CD4-positive, alpha-beta T cell (primary cell): ENCODE measurements around the gene IGFBPL1. TPM values are rescaled to one million over a fixed set of nuclear protein-coding genes. Genes with fewer than 3 reads are reported as not detected.

Source experiments
- ATAC-seq: fragments of 200-7000 bp; cut with Tn5 transposase; one replicate; pipeline ENCODE4 v1.10.0; 2022; ENCODE audit warnings: mild to moderate bottlenecking; ENCODE audit not compliant: poor library complexity
- CTCF ChIA-PET: fragments of 350-600 bp; sonication (Branson Sonifier 250); formaldehyde crosslinking; loops from one replicate; lab custom pipeline; 2021; ENCODE audit warnings: antibody characterized with exemption, inconsistent platforms; lab: Charles Lee
- POLR2A ChIA-PET: fragments of 350-600 bp; sonication (Branson Sonifier 250); formaldehyde crosslinking; loops from one replicate; lab custom pipeline; 2021; ENCODE audit warnings: antibody characterized with exemption, inconsistent platforms; lab: Charles Lee
- DNase-seq, 14 experiments: peaks; one replicate each; pipeline ENCODE4 v3.0.0-alpha.2; 2013 to 2020; ENCODE audit warnings: mixed read lengths in 2 of 14
- H3K27ac ChIP-seq, 2 donors: one replicate each; pipeline versions ENCODE4 v1.5.1 to v1.7.0; 2013; ENCODE audit warnings: low read length in 2 of 2, low read depth in 1 of 2, mild to moderate bottlenecking in 1 of 2
- H3K27me3 ChIP-seq, 2 experiments: 1 replicate in 1 of 2; 2 replicates in 1 of 2; pipeline versions ENCODE4 v1.6.1 to v1.7.0; 2013; ENCODE audit warnings: low read length in 2 of 2, control low read depth in 1 of 2, mild to moderate bottlenecking in 1 of 2, moderate library complexity in 1 of 2; ENCODE audit not compliant: insufficient read depth in 2 of 2, control insufficient read depth in 1 of 2
- H3K36me3 ChIP-seq: one replicate; pipeline ENCODE4 v1.6.1; 2013; ENCODE audit warnings: low read length, control low read depth; ENCODE audit not compliant: insufficient read depth
- H3K4me1 ChIP-seq: one replicate; pipeline ENCODE4 v1.6.1; 2013; ENCODE audit warnings: low read length, control low read depth; ENCODE audit not compliant: insufficient read depth
- H3K4me3 ChIP-seq: one replicate; pipeline ENCODE4 v1.5.1; 2013; ENCODE audit warnings: mild to moderate bottlenecking, low read length, moderate library complexity
- H3K9me3 ChIP-seq, 2 experiments: 1 replicate in 1 of 2; 2 replicates in 1 of 2; pipeline versions ENCODE4 v1.6.1 to v1.7.0; 2013; ENCODE audit warnings: low read length in 2 of 2, mild to moderate bottlenecking in 2 of 2, control low read depth in 1 of 2, moderate library complexity in 1 of 2; ENCODE audit not compliant: control insufficient read depth in 1 of 2, insufficient read depth in 1 of 2
- H3K27ac Mint-ChIP-seq: one replicate; pipeline ENCODE4 v1.8.0; 2020; ENCODE audit warnings: mixed read lengths
- H3K27me3 Mint-ChIP-seq: one replicate; pipeline ENCODE4 v1.8.0; 2021; ENCODE audit warnings: mixed read lengths
- H3K36me3 Mint-ChIP-seq: one replicate; pipeline ENCODE4 v1.8.0; 2021; ENCODE audit warnings: low read depth, mixed read lengths
- H3K4me1 Mint-ChIP-seq: one replicate; pipeline ENCODE4 v1.8.0; 2021; ENCODE audit warnings: low read depth, mixed read lengths
- H3K4me3 Mint-ChIP-seq: one replicate; pipeline ENCODE4 v1.8.0; 2020; ENCODE audit warnings: mild to moderate bottlenecking, mixed read lengths
- H3K9me3 Mint-ChIP-seq: one replicate; pipeline ENCODE4 v1.8.0; 2020; ENCODE audit warnings: mixed read lengths
- CTCF ChIP-seq: fragments of 200-600 bp; IDR thresholded peaks from one replicate; pipeline ENCODE4 v1.8.0; 2022; ENCODE audit warnings: antibody characterized with exemption, mild to moderate bottlenecking
- intact Hi-C, 2 experiments: fragments of 100-400 bp; cut with DNase I in 1 of 2; cut with micrococcal nuclease in 1 of 2; formaldehyde crosslinking; loops; one replicate each; pipeline versions ENCODE4 v1.15.1 to v1.9.0; 2023 to 2025; cut with DNase I, micrococcal nuclease
- total RNA-seq, 174 experiments: library from RNA in 2 of 174; stranded (reverse) in 2 of 174; gene quantifications; one replicate each; pipeline ENCODE4 v1.2.3 and lab custom pipeline; 2021 to 2026

Gene IGFBPL1
- total RNA-seq, 2 experiments from 2014 or later: not detected

- Mint-ChIP-seq H3K27ac (no peak overlapping the region), H3K4me1 (no peaks in the 10 kb centered on the region), H3K4me3 (no peak overlapping the region), H3K36me3 (no peaks in the 10 kb centered on the region), H3K9me3 (no peaks in the 10 kb centered on the region), H3K27me3 (peaks cover 11% of the 10 kb centered on the region)
- Histone ChIP-seq H3K36me3 (no peaks in the 10 kb centered on the region), H3K4me3 (no peak overlapping the region), H3K27ac (no peak overlapping the region), H3K27me3 (no peaks in the 10 kb centered on the region), H3K4me1 (no peaks in the 10 kb centered on the region), H3K9me3 (no peaks in the 10 kb centered on the region)
- intact Hi-C loops: no loop called here
- CTCF ChIA-PET: no interaction called here
- DNase-seq (no peak), ATAC-seq (no peak)
- POLR2A ChIA-PET: no interaction called here
- TF ChIP-seq CTCF: no peak
Measured at GRCh38 chr9:38376021-38376670, 48.1 kb downstream of the IGFBPL1 start.

- Histone ChIP-seq H3K27me3 (no peaks in the 10 kb centered on the region), H3K9me3 (no peaks in the 10 kb centered on the region), H3K36me3 (no peaks in the 10 kb centered on the region), H3K27ac (no peak overlapping the region), H3K4me3 (no peak overlapping the region), H3K4me1 (no peaks in the 10 kb centered on the region)
- Mint-ChIP-seq H3K36me3 (no peaks in the 10 kb centered on the region), H3K4me1 (no peaks in the 10 kb centered on the region), H3K9me3 (no peaks in the 10 kb centered on the region), H3K4me3 (no peak overlapping the region), H3K27me3 (peaks cover 17% of the 10 kb centered on the region), H3K27ac (no peak overlapping the region)
- ATAC-seq: no peak
- POLR2A ChIA-PET: no interaction called here
- TF ChIP-seq CTCF: no peak
- no peak for DNase-seq
- intact Hi-C loops: no loop called here
- CTCF ChIA-PET: no interaction called here
Measured at GRCh38 chr9:38375572-38375963, 48.7 kb downstream of the IGFBPL1 start.

GRCh38 chr9:38374847-38375571 is 49.2 kb downstream of the IGFBPL1 start:
- CTCF ChIA-PET: no interaction called here
- POLR2A ChIA-PET: no interaction called here
- Histone ChIP-seq H3K27ac (no peak overlapping the region), H3K9me3 (no peaks in the 10 kb centered on the region), H3K4me3 (no peak overlapping the region), H3K4me1 (no peaks in the 10 kb centered on the region), H3K36me3 (no peaks in the 10 kb centered on the region), H3K27me3 (no peaks in the 10 kb centered on the region)
- no peak for DNase-seq
- no peak for ATAC-seq
- Mint-ChIP-seq H3K27ac (no peak overlapping the region), H3K27me3 (peaks cover 17% of the 10 kb centered on the region), H3K4me3 (no peak overlapping the region), H3K9me3 (no peaks in the 10 kb centered on the region), H3K4me1 (no peaks in the 10 kb centered on the region), H3K36me3 (no peaks in the 10 kb centered on the region)
- intact Hi-C loops: no loop called here
- TF ChIP-seq CTCF: no peak
